CD4-positive, alpha-beta T cell (primary cell): ENCODE data around the gene TRERF1. TPM values are rescaled to one million over a fixed set of nuclear protein-coding genes. Genes with fewer than 3 reads are reported as not detected.
A peak's percentile ranks its signal among the peaks of the same experiment; 100 is the strongest.

Experiments
- ATAC-seq: fragments of 200-7000 bp; cut with Tn5 transposase; one replicate; pipeline ENCODE4 v1.10.0; 2022; ENCODE audit warnings: mild to moderate bottlenecking; ENCODE audit not compliant: poor library complexity
- CTCF ChIA-PET: fragments of 350-600 bp; sonication (Branson Sonifier 250); formaldehyde crosslinking; loops from one replicate; lab custom pipeline; 2021; ENCODE audit warnings: antibody characterized with exemption, inconsistent platforms; lab: Charles Lee
- POLR2A ChIA-PET: fragments of 350-600 bp; sonication (Branson Sonifier 250); formaldehyde crosslinking; loops from one replicate; lab custom pipeline; 2021; ENCODE audit warnings: antibody characterized with exemption, inconsistent platforms; lab: Charles Lee
- DNase-seq, 14 experiments: peaks; one replicate each; pipeline ENCODE4 v3.0.0-alpha.2; 2013 to 2020; ENCODE audit warnings: mixed read lengths in 2 of 14
- H3K27ac ChIP-seq, 2 donors: one replicate each; pipeline versions ENCODE4 v1.5.1 to v1.7.0; 2013; ENCODE audit warnings: low read length in 2 of 2, low read depth in 1 of 2, mild to moderate bottlenecking in 1 of 2
- H3K27me3 ChIP-seq, 2 experiments: 1 replicate in 1 of 2; 2 replicates in 1 of 2; pipeline versions ENCODE4 v1.6.1 to v1.7.0; 2013; ENCODE audit warnings: low read length in 2 of 2, control low read depth in 1 of 2, mild to moderate bottlenecking in 1 of 2, moderate library complexity in 1 of 2; ENCODE audit not compliant: insufficient read depth in 2 of 2, control insufficient read depth in 1 of 2
- H3K36me3 ChIP-seq: one replicate; pipeline ENCODE4 v1.6.1; 2013; ENCODE audit warnings: low read length, control low read depth; ENCODE audit not compliant: insufficient read depth
- H3K4me1 ChIP-seq: one replicate; pipeline ENCODE4 v1.6.1; 2013; ENCODE audit warnings: low read length, control low read depth; ENCODE audit not compliant: insufficient read depth
- H3K4me3 ChIP-seq: one replicate; pipeline ENCODE4 v1.5.1; 2013; ENCODE audit warnings: mild to moderate bottlenecking, low read length, moderate library complexity
- H3K9me3 ChIP-seq, 2 experiments: 1 replicate in 1 of 2; 2 replicates in 1 of 2; pipeline versions ENCODE4 v1.6.1 to v1.7.0; 2013; ENCODE audit warnings: low read length in 2 of 2, mild to moderate bottlenecking in 2 of 2, control low read depth in 1 of 2, moderate library complexity in 1 of 2; ENCODE audit not compliant: control insufficient read depth in 1 of 2, insufficient read depth in 1 of 2
- H3K27ac Mint-ChIP-seq: one replicate; pipeline ENCODE4 v1.8.0; 2020; ENCODE audit warnings: mixed read lengths
- H3K27me3 Mint-ChIP-seq: one replicate; pipeline ENCODE4 v1.8.0; 2021; ENCODE audit warnings: mixed read lengths
- H3K36me3 Mint-ChIP-seq: one replicate; pipeline ENCODE4 v1.8.0; 2021; ENCODE audit warnings: low read depth, mixed read lengths
- H3K4me1 Mint-ChIP-seq: one replicate; pipeline ENCODE4 v1.8.0; 2021; ENCODE audit warnings: low read depth, mixed read lengths
- H3K4me3 Mint-ChIP-seq: one replicate; pipeline ENCODE4 v1.8.0; 2020; ENCODE audit warnings: mild to moderate bottlenecking, mixed read lengths
- H3K9me3 Mint-ChIP-seq: one replicate; pipeline ENCODE4 v1.8.0; 2020; ENCODE audit warnings: mixed read lengths
- intact Hi-C, 2 experiments: fragments of 100-400 bp; cut with DNase I in 1 of 2; cut with micrococcal nuclease in 1 of 2; formaldehyde crosslinking; loops; one replicate each; pipeline versions ENCODE4 v1.15.1 to v1.9.0; 2023 to 2025; cut with DNase I, micrococcal nuclease
- total RNA-seq, 174 experiments: library from RNA in 2 of 174; stranded (reverse) in 2 of 174; gene quantifications; one replicate each; pipeline ENCODE4 v1.2.3 and lab custom pipeline; 2021 to 2026
- TF ChIP-seq, protein P1 (sequence below): fragments of 200-600 bp; IDR thresholded peaks from one replicate; pipeline ENCODE4 v1.8.0; 2022; ENCODE audit warnings: antibody characterized with exemption, mild to moderate bottlenecking

Gene TRERF1
- total RNA-seq, 2 experiments from 2014 or later: 31.0 to 31.7 TPM

DNA sequence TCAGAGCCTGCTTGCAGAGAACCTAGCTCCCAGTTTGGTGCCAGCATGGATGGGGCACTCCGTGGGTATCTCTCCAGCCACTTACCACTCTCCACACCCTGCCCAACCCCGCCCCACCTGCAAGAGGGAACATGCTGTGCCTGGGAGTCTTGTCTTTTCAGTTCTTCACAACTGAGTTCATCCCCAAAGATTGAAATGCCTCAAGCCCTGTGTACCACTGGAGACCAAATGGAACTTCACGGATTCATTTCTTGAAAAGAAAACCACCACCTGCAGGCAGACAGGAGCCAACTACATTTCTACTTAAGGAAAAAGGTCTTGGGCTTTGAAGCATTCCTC, 50.1 kb downstream of the TRERF1 start:
- no peak overlapping the region for H3K27ac Mint-ChIP-seq
- H3K4me1 Mint-ChIP-seq: peaks cover 86% of the 10 kb centered on the region

DNA sequence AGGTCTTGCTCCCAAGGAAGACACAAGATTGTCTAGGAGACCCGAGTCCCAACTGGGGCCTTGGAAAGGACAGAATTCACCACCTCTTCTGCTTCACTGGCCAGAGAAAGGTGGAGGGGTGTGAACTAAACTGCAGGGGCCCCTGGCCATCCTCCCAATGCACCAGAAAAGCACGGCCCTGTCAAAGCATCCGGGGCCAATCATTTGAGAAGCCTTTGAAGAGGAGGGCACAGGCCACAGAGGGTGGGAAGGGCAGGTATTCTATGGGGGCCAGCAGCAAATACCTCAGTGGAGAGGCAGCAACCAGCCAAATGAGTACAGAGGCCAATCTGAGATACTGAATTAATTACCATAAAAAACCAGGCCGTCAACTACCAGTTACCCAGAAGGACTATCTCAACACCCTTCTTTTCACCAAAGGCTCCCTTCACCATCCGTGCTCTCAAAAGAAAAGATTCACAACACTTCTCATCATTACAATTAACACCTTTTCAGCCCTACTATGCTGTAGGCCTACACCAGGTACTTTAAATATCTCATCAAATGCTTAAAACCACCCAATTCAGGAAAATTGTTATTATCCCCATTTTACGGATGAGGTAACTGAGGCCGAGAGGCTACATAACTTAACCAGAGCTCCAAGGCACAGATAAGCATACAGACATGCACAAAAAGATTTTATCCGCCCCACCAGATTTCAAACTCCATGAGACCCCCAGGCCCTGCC, 50.7 kb downstream of the TRERF1 start:
- H3K27me3 ChIP-seq: no peaks in the 10 kb centered on the region
- H3K27ac Mint-ChIP-seq: peak overlapping the region; percentile 12
- ChIA-PET CTCF (no interaction called here), POLR2A (interaction anchor here (1.9 to 5.4 kb wide), 2 partner anchors 10 to 11 kb away, joined by 5 to 55 read pairs; no protein-coding TSS in a partner anchor)
- no peaks in the 10 kb centered on the region for H3K9me3 ChIP-seq
- ATAC-seq (no peak), DNase-seq (no peak)
- H3K4me1 Mint-ChIP-seq: peaks cover 84% of the 10 kb centered on the region
- H3K36me3 ChIP-seq: peaks cover 2% of the 10 kb centered on the region
- H3K4me3 Mint-ChIP-seq: no peak overlapping the region
- peaks cover 69% of the 10 kb centered on the region for H3K4me1 ChIP-seq
- TF ChIP-seq, protein P1, sequence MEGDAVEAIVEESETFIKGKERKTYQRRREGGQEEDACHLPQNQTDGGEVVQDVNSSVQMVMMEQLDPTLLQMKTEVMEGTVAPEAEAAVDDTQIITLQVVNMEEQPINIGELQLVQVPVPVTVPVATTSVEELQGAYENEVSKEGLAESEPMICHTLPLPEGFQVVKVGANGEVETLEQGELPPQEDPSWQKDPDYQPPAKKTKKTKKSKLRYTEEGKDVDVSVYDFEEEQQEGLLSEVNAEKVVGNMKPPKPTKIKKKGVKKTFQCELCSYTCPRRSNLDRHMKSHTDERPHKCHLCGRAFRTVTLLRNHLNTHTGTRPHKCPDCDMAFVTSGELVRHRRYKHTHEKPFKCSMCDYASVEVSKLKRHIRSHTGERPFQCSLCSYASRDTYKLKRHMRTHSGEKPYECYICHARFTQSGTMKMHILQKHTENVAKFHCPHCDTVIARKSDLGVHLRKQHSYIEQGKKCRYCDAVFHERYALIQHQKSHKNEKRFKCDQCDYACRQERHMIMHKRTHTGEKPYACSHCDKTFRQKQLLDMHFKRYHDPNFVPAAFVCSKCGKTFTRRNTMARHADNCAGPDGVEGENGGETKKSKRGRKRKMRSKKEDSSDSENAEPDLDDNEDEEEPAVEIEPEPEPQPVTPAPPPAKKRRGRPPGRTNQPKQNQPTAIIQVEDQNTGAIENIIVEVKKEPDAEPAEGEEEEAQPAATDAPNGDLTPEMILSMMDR: no peak
- no peaks in the 10 kb centered on the region for H3K27me3 Mint-ChIP-seq
- H3K36me3 Mint-ChIP-seq: peaks cover 11% of the 10 kb centered on the region
- intact Hi-C loops: no loop called here
- H3K27ac ChIP-seq: no peak overlapping the region
- no peaks in the 10 kb centered on the region for H3K9me3 Mint-ChIP-seq
- no peak overlapping the region for H3K4me3 ChIP-seq

More for the DNA sequence above, 50.1 kb downstream of the TRERF1 start:
- intact Hi-C loops: no loop called here
- CTCF ChIA-PET: interaction anchor here (0.9 kb wide), 1 partner anchor 11 kb away, joined by 3 read pairs; no protein-coding TSS in a partner anchor
- TF ChIP-seq, protein P1: no peak
- Histone ChIP-seq H3K27me3 (no peaks in the 10 kb centered on the region), H3K9me3 (no peaks in the 10 kb centered on the region), H3K36me3 (peaks cover 2% of the 10 kb centered on the region), H3K4me1 (peaks cover 69% of the 10 kb centered on the region), H3K4me3 (no peak overlapping the region), H3K27ac (no peak overlapping the region)
- POLR2A ChIA-PET: interaction anchor here (1.1 to 5.4 kb wide), 3 partner anchors 9 to 39 kb away, joined by 3 to 55 read pairs (median 5); no protein-coding TSS in a partner anchor
- Mint-ChIP-seq H3K4me3 (no peak overlapping the region), H3K27me3 (no peaks in the 10 kb centered on the region), H3K36me3 (peaks cover 11% of the 10 kb centered on the region), H3K9me3 (no peaks in the 10 kb centered on the region)
- DNase-seq (no peak), ATAC-seq (no peak)

DNA sequence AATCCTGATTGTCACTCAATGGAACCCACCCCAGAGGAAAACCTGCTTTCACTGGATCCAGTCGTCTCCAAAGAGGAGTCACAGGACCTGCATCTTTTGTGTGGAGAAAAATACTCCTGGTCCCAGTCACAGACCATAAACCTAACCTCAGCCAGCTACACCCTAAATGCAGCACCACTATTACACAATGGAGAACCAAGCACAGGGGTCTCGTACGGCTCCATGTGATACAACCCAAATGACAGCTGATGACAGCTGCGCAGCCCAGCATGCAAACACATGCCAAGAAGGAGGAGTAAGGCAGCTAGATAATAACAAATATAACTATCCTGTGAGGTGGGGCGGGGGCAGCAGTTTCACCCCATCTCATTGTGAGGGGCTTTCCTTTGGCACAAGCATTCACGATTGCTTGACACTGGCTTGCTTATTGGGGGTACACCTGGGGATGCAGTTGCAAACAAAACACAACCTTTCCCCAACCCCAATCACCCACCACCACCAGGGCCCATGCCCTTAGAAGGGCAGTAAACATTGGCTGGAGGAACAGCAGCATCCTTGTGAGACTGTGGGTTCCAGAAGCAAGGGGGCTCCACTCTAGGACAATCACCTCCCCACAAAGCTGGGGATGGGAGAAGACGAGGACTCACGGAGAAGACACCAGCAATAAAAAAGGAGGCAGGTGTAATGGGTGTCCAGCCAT, 51.5 kb downstream of the TRERF1 start:
- peaks cover 72% of the 10 kb centered on the region for H3K4me1 ChIP-seq
- H3K4me1 Mint-ChIP-seq: peaks cover 86% of the 10 kb centered on the region

More for the DNA sequence above, 51.5 kb downstream of the TRERF1 start:
- Mint-ChIP-seq H3K27ac (peak overlapping the region; percentile 12), H3K9me3 (no peaks in the 10 kb centered on the region), H3K36me3 (peaks cover 11% of the 10 kb centered on the region), H3K4me3 (no peak overlapping the region), H3K27me3 (no peaks in the 10 kb centered on the region)
- H3K9me3 ChIP-seq: no peaks in the 10 kb centered on the region
- ATAC-seq (no peak), DNase-seq (no peak)
- intact Hi-C loops: no loop called here
- H3K4me3 ChIP-seq: no peak overlapping the region
- no peak overlapping the region for H3K27ac ChIP-seq
- ChIA-PET CTCF (interaction anchor here (1.1 kb wide), 1 partner anchor 10 kb away, joined by 3 read pairs; no protein-coding TSS in a partner anchor), POLR2A (interaction anchor here (5.4 kb wide), 1 partner anchor 10 kb away, joined by 55 read pairs; no protein-coding TSS in a partner anchor)
- H3K36me3 ChIP-seq: peaks cover 2% of the 10 kb centered on the region
- TF ChIP-seq, protein P1: no peak
- no peaks in the 10 kb centered on the region for H3K27me3 ChIP-seq
